ENCODE results near the gene GID8. TPM values are rescaled to one million over a fixed set of nuclear protein-coding genes. Genes with fewer than 3 reads are reported as not detected.
A peak's percentile ranks its signal among the peaks of the same experiment; 100 is the strongest.

The GID8 gene
- total and polyA plus RNA-seq, 2 of the 13 experiments (the other 11 are each of a cell fraction or from before 2014, with no cell fraction given) = 39.6 to 59.8 TPM

GRCh38 chr20:62938105-62938888 is at the start of gene GID8 (continued):
- no peak for TF ChIP-seq KLF12 (CRISPR knock-in tag; IDR thresholded peaks at IDR 0.05; ENCODE audit: borderline replicate concordance)
- no peak for TF ChIP-seq DBP (CRISPR knock-in tag; IDR thresholded peaks at IDR 0.05; ENCODE audit: not compliant biosample characterization)
- TF ChIP-seq BRCA1 (CRISPR knock-in tag; IDR thresholded peaks at IDR 0.05) = no peak
- 0 out of 2 replicates have a peak, but pooled peaks have one; percentile 6 for TF ChIP-seq ZNF782 (CRISPR knock-in tag; IDR thresholded peaks at IDR 0.05; ENCODE audit: borderline replicate concordance)
- 0 out of 2 replicates have a peak, but pooled peaks have one; percentile 37 for TF ChIP-seq HES4 (CRISPR knock-in tag; IDR thresholded peaks at IDR 0.05; ENCODE audit: borderline replicate concordance)
- 0 out of 2 replicates have a peak, but pooled peaks have one; percentile 36 for TF ChIP-seq ZFAT (CRISPR knock-in tag; conservative IDR thresholded peaks at IDR 0.05)
- TF ChIP-seq ZNF710 (CRISPR knock-in tag; IDR thresholded peaks at IDR 0.05; ENCODE audit: borderline replicate concordance) = 0 out of 2 replicates have a peak, but pooled peaks have one; percentile 41
- 0 out of 2 replicates have a peak, but pooled peaks have one; percentile 9 for TF ChIP-seq ZNF253 (CRISPR knock-in tag; IDR thresholded peaks at IDR 0.05; ENCODE audit: borderline replicate concordance)
- TF ChIP-seq ZBTB26 (CRISPR knock-in tag; IDR thresholded peaks at IDR 0.05; ENCODE audit: borderline replicate concordance) = 0 out of 2 replicates have a peak, but pooled peaks have one; percentile 14
- peak; percentile 82; the same call in 1 of the 2 replicates for TF ChIP-seq MAF1 (CRISPR knock-in tag; IDR thresholded peaks at IDR 0.05; ENCODE audit: borderline replicate concordance)
- TF ChIP-seq ZNF746 (CRISPR knock-in tag; IDR thresholded peaks at IDR 0.05) = no peak
- peak; percentile 90; the same call in 1 of the 2 replicates for TF ChIP-seq NRL (CRISPR knock-in tag; IDR thresholded peaks at IDR 0.05; ENCODE audit: borderline replicate concordance)
- peak; percentile 1; the same call in 1 of the 2 replicates for TF ChIP-seq ZNF709 (CRISPR knock-in tag; IDR thresholded peaks at IDR 0.05)
- peak; percentile 26; the same call in 1 of the 2 replicates for TF ChIP-seq KLF15 (CRISPR knock-in tag; IDR thresholded peaks at IDR 0.05; ENCODE audit: borderline replicate concordance)
- TF ChIP-seq TIGD3 (CRISPR knock-in tag; IDR thresholded peaks at IDR 0.05; ENCODE audit: borderline replicate concordance) = no peak
- peak; percentile 14; the same call in 1 of the 2 replicates for TF ChIP-seq ZNF574 (CRISPR knock-in tag; IDR thresholded peaks at IDR 0.05)
